SK-N-MC (cell line): ENCODE results near the gene MC1R.
A peak's percentile ranks its signal among the peaks of the same experiment; 100 is the strongest.

Experiments
- DNase-seq: peaks from one replicate; pipeline ENCODE4 v3.0.0-alpha.2; 2011; ENCODE audit warnings: low read depth, low spot score
- H3K27ac ChIP-seq: fragments of 200-600 bp; sonication (generic); 2 replicates; pipeline ENCODE4 v1.5.1; 2016; ENCODE audit warnings: mixed run types
- H3K36me3 ChIP-seq: fragments of 200-600 bp; sonication (generic); 2 replicates; pipeline ENCODE4 v1.6.1; 2017; ENCODE audit warnings: antibody characterized with exemption, low read length, mixed read lengths; ENCODE audit not compliant: insufficient read depth
- H3K4me3 ChIP-seq: fragments of 200-600 bp; sonication (generic); 2 replicates; pipeline ENCODE4 v1.5.1; 2016
- H3K9ac ChIP-seq: fragments of 200-600 bp; sonication (generic); 2 replicates; pipeline ENCODE4 v1.8.0; 2017; ENCODE audit warnings: mixed run types, mixed read lengths; ENCODE audit not compliant: insufficient read length
- H3K9me3 ChIP-seq: fragments of 200-600 bp; sonication (generic); 2 replicates; pipeline ENCODE4 v1.6.1; 2017; ENCODE audit warnings: low read depth, mild to moderate bottlenecking, antibody characterized with exemption, low read length, moderate library complexity, mixed read lengths
- EZH2 ChIP-seq: fragments of 200-600 bp; sonication (generic); IDR thresholded peaks from one replicate; pipeline ENCODE4 v1.6.1; 2017; ENCODE audit warnings: antibody characterized with exemption
- FOXP2 ChIP-seq: optimal IDR thresholded peaks from 2 replicates; pipeline ENCODE3; 2011; ENCODE audit warnings: mild to moderate bottlenecking, moderate library complexity; ENCODE audit not compliant: insufficient read depth; ENCODE audit errors: extremely low read length, control extremely low read depth
- POLR2AphosphoS5 ChIP-seq: IDR thresholded peaks from 2 replicates; pipeline ENCODE4 v1.6.1; 2012; ENCODE audit warnings: mild to moderate bottlenecking, low read depth, low read length, borderline replicate concordance

MC1R gene

GRCh38 chr16:89936034-89936433 lies 17.4 kb downstream of the MC1R start:
- TF ChIP-seq POLR2AphosphoS5 (no peak), FOXP2 (no peak), EZH2 (no peak)
- Histone ChIP-seq H3K4me3 (no peak overlapping the region), H3K36me3 (no peaks in the 10 kb centered on the region; the same call in 1 of the 2 replicates), H3K27ac (no peak overlapping the region), H3K9me3 (no peaks in the 10 kb centered on the region), H3K9ac (no peak overlapping the region)
- no peak for DNase-seq

GRCh38 chr16:89936508-89936907 lies 17.8 kb downstream of the MC1R start:
- H3K27ac ChIP-seq: no peak overlapping the region
- H3K36me3 ChIP-seq: no peaks in the 10 kb centered on the region; the same call in 1 of the 2 replicates
- H3K9me3 ChIP-seq: no peaks in the 10 kb centered on the region
- H3K4me3 ChIP-seq: no peak overlapping the region
- H3K9ac ChIP-seq: no peak overlapping the region
- TF ChIP-seq EZH2: no peak
- no peak for TF ChIP-seq FOXP2
- TF ChIP-seq POLR2AphosphoS5: no peak
- DNase-seq: no peak

GRCh38 chr16:89936981-89937380 lies 18.3 kb downstream of the MC1R start:
- Histone ChIP-seq H3K4me3 (no peak overlapping the region), H3K36me3 (no peaks in the 10 kb centered on the region; the same call in 1 of the 2 replicates), H3K27ac (no peak overlapping the region), H3K9me3 (no peaks in the 10 kb centered on the region), H3K9ac (no peak overlapping the region)
- no peak for DNase-seq
- TF ChIP-seq EZH2 (no peak), FOXP2 (no peak), POLR2AphosphoS5 (no peak)

- H3K36me3 ChIP-seq: no peaks in the 10 kb centered on the region; the same call in 1 of the 2 replicates
- H3K9ac ChIP-seq: no peak overlapping the region
- H3K4me3 ChIP-seq: no peak overlapping the region
- no peaks in the 10 kb centered on the region for H3K9me3 ChIP-seq
- TF ChIP-seq POLR2AphosphoS5: no peak
- no peak for TF ChIP-seq FOXP2
- TF ChIP-seq EZH2: no peak
- DNase-seq: no peak
- H3K27ac ChIP-seq: no peak overlapping the region
Measured at GRCh38 chr16:89938175-89938885, 19.7 kb downstream of the MC1R start.

GRCh38 chr16:89944773-89945172 lies 26.1 kb downstream of the MC1R start:
- DNase-seq: no peak
- no peak overlapping the region for H3K9ac ChIP-seq
- no peak overlapping the region for H3K4me3 ChIP-seq
- no peaks in the 10 kb centered on the region for H3K9me3 ChIP-seq
- H3K27ac ChIP-seq: no peak overlapping the region
- H3K36me3 ChIP-seq: no peaks in the 10 kb centered on the region
- TF ChIP-seq FOXP2 (no peak), EZH2 (no peak), POLR2AphosphoS5 (no peak)

- no peak for TF ChIP-seq POLR2AphosphoS5
- TF ChIP-seq FOXP2: no peak
- TF ChIP-seq EZH2: no peak
- Histone ChIP-seq H3K9me3 (no peaks in the 10 kb centered on the region), H3K36me3 (no peaks in the 10 kb centered on the region), H3K27ac (no peak overlapping the region), H3K4me3 (no peak overlapping the region), H3K9ac (no peak overlapping the region)
- no peak for DNase-seq
Measured at GRCh38 chr16:89945654-89946053, 27.0 kb downstream of the MC1R start.

GRCh38 chr16:89946515-89946914 lies 27.9 kb downstream of the MC1R start:
- Histone ChIP-seq H3K27ac (no peak overlapping the region), H3K9me3 (no peaks in the 10 kb centered on the region), H3K4me3 (no peak overlapping the region), H3K36me3 (no peaks in the 10 kb centered on the region), H3K9ac (no peak overlapping the region)
- TF ChIP-seq EZH2: no peak
- no peak for TF ChIP-seq FOXP2
- no peak for TF ChIP-seq POLR2AphosphoS5
- DNase-seq: no peak

- H3K36me3 ChIP-seq: no peaks in the 10 kb centered on the region
- no peaks in the 10 kb centered on the region for H3K9me3 ChIP-seq
- no peak for DNase-seq
- H3K4me3 ChIP-seq: peak overlapping the region; percentile 72
- TF ChIP-seq EZH2 (no peak), FOXP2 (no peak), POLR2AphosphoS5 (no peak)
- H3K27ac ChIP-seq: no peak overlapping the region
- H3K9ac ChIP-seq: peak overlapping the region; percentile 37
Measured at GRCh38 chr16:89949121-89949742, 30.6 kb downstream of the MC1R start.

- peak overlapping the region; percentile 72 for H3K4me3 ChIP-seq
- H3K36me3 ChIP-seq: no peaks in the 10 kb centered on the region
- no peaks in the 10 kb centered on the region for H3K9me3 ChIP-seq
- no peak overlapping the region for H3K27ac ChIP-seq
- H3K9ac ChIP-seq: no peak overlapping the region
- no peak for TF ChIP-seq EZH2
- TF ChIP-seq POLR2AphosphoS5: no peak
- no peak for DNase-seq
Measured at GRCh38 chr16:89949756-89950155, 31.1 kb downstream of the MC1R start.
